ENCODE measurements around the gene SPTB.
A peak's percentile ranks its signal among the peaks of the same experiment; 100 is the strongest.

The SPTB gene

GRCh38 chr14:64789696-64790095 lies 90.0 kb downstream of the SPTB start:
- no peak for DNase-seq (ENCODE audit: low spot score)

GRCh38 chr14:64788706-64789105 lies 91.0 kb downstream of the SPTB start:
- peak; percentile 83 for DNase-seq (ENCODE audit: low spot score)

- DNase-seq (ENCODE audit: low spot score), result no peak
Observed at GRCh38 chr14:64787619-64788018, 92.1 kb downstream of the SPTB start.

- DNase-seq (ENCODE audit: low spot score), result no peak
Observed at GRCh38 chr14:64786296-64787149, 93.2 kb downstream of the SPTB start.

GRCh38 chr14:64784006-64784405 lies 95.7 kb downstream of the SPTB start:
- DNase-seq (ENCODE audit: low spot score), result no peak

- no peak for DNase-seq (ENCODE audit: low spot score)
Observed at GRCh38 chr14:64782196-64782595, 97.5 kb downstream of the SPTB start.

GRCh38 chr14:64779472-64779871 lies 100.2 kb downstream of the SPTB start:
- DNase-seq (ENCODE audit: low spot score), result no peak

GRCh38 chr14:64778104-64778754 lies 101.5 kb downstream of the SPTB start:
- DNase-seq (ENCODE audit: low spot score), result no peak

- DNase-seq (ENCODE audit: low spot score), result no peak
Observed at GRCh38 chr14:64777461-64777860, 102.2 kb downstream of the SPTB start.

GRCh38 chr14:64775081-64775777 lies 104.5 kb downstream of the SPTB start:
- DNase-seq (ENCODE audit: low spot score), result no peak

- DNase-seq (ENCODE audit: low spot score), result no peak
Observed at GRCh38 chr14:64774272-64774671, 105.4 kb downstream of the SPTB start.

GRCh38 chr14:64773577-64773976 lies 106.1 kb downstream of the SPTB start:
- no peak for DNase-seq (ENCODE audit: low spot score)

GRCh38 chr14:64773046-64773445 lies 106.7 kb downstream of the SPTB start:
- DNase-seq (ENCODE audit: low spot score), result no peak

- DNase-seq (ENCODE audit: low spot score), result no peak
Observed at GRCh38 chr14:64772397-64772950, 107.2 kb downstream of the SPTB start.

- no peak for DNase-seq (ENCODE audit: low spot score)
Observed at GRCh38 chr14:64771161-64771560, 108.5 kb downstream of the SPTB start.

GRCh38 chr14:64770751-64771150 lies 109.0 kb downstream of the SPTB start:
- DNase-seq (ENCODE audit: low spot score), result no peak

- DNase-seq (ENCODE audit: low spot score), result no peak
Observed at GRCh38 chr14:64769096-64770020, 110.3 kb downstream of the SPTB start.

- DNase-seq (ENCODE audit: low spot score), result no peak
Observed at GRCh38 chr14:64768401-64769095, 111.2 kb downstream of the SPTB start.

- DNase-seq (ENCODE audit: low spot score), result no peak
Observed at GRCh38 chr14:64767215-64767964, 112.3 kb downstream of the SPTB start.
